Brain pericyte (primary cell): Measurements from ENCODE around the gene WNT7A.

Source experiments
- DNase-seq: peaks from one replicate; pipeline ENCODE4 v3.0.0-alpha.2; 2012; ENCODE audit warnings: low read depth, low spot score

The WNT7A gene

GRCh38 chr3:13846238-13846637 lies 33.6 kb downstream of the WNT7A start:
- no peak for DNase-seq

- no peak for DNase-seq
Measured at GRCh38 chr3:13845806-13846205, 34.1 kb downstream of the WNT7A start.

- no peak for DNase-seq
Measured at GRCh38 chr3:13844911-13845310, 35.0 kb downstream of the WNT7A start.

- no peak for DNase-seq
Measured at GRCh38 chr3:13844286-13844685, 35.6 kb downstream of the WNT7A start.

GRCh38 chr3:13843351-13843750 lies 36.5 kb downstream of the WNT7A start:
- no peak for DNase-seq

- no peak for DNase-seq
Measured at GRCh38 chr3:13842226-13842625, 37.6 kb downstream of the WNT7A start.

GRCh38 chr3:13841826-13842225 lies 38.0 kb downstream of the WNT7A start:
- no peak for DNase-seq

- DNase-seq, result no peak
Measured at GRCh38 chr3:13841141-13841540, 38.7 kb downstream of the WNT7A start.

- DNase-seq, result no peak
Measured at GRCh38 chr3:13840456-13840855, 39.4 kb downstream of the WNT7A start.

GRCh38 chr3:13839726-13840340 lies 40.0 kb downstream of the WNT7A start:
- no peak for DNase-seq

GRCh38 chr3:13839253-13839652 lies 40.6 kb downstream of the WNT7A start:
- no peak for DNase-seq

GRCh38 chr3:13838421-13838820 lies 41.5 kb downstream of the WNT7A start:
- DNase-seq, result no peak

GRCh38 chr3:13837751-13838150 lies 42.1 kb downstream of the WNT7A start:
- DNase-seq, result no peak

GRCh38 chr3:13836658-13837587 lies 42.9 kb downstream of the WNT7A start:
- no peak for DNase-seq

- DNase-seq, result no peak
Measured at GRCh38 chr3:13835246-13835645, 44.6 kb downstream of the WNT7A start.

GRCh38 chr3:13834258-13835035 lies 45.4 kb downstream of the WNT7A start:
- DNase-seq, result no peak

- DNase-seq, result no peak
Measured at GRCh38 chr3:13833506-13834257, 46.2 kb downstream of the WNT7A start.

GRCh38 chr3:13832130-13832529 lies 47.7 kb downstream of the WNT7A start:
- no peak for DNase-seq

GRCh38 chr3:13831386-13831996 lies 48.4 kb downstream of the WNT7A start:
- no peak for DNase-seq

- DNase-seq, result no peak
Measured at GRCh38 chr3:13829311-13829710, 50.6 kb downstream of the WNT7A start.
